Panc1 (cell line): Measurements from ENCODE around the gene PMAIP1. TPM values are rescaled to one million over a fixed set of nuclear protein-coding genes. Genes with fewer than 3 reads are reported as not detected.

Experiments
- ATAC-seq: fragments of 200-7000 bp; cut with Tn5 transposase; 2 replicates; pipeline ENCODE4 v1.9.1; 2020; ENCODE audit warnings: mild to moderate bottlenecking, moderate library complexity
- BruUV-seq: library from RNA; stranded (reverse); fragments of 400-500 nt; replicated peaks from 2 replicates; lab custom pipeline; 2021; lab: Mats Ljungman, UMichigan
- CTCF ChIA-PET: fragments of 300-600 bp; sonication (Branson Sonifier 250); formaldehyde crosslinking; loops from one replicate; lab custom pipeline; 2022; ENCODE audit warnings: antibody characterized with exemption; lab: Charles Lee
- POLR2A ChIA-PET: fragments of 300-600 bp; sonication (Branson Sonifier 250); formaldehyde crosslinking; loops from one replicate; lab custom pipeline; 2022; ENCODE audit warnings: antibody characterized with exemption; lab: Charles Lee
- DNase-seq: peaks from one replicate; pipeline ENCODE4 v3.0.0-alpha.2; 2010; ENCODE audit warnings: low read depth, low spot score
- H3K27ac ChIP-seq: 2 replicates; pipeline ENCODE4 v1.5.1; 2011; ENCODE audit warnings: mild to moderate bottlenecking, low read length, inconsistent platforms
- H3K27me3 ChIP-seq: fragments of 200-500 bp; sonication (Bioruptor generic); 2 replicates; pipeline ENCODE4 v1.6.0; 2014; ENCODE audit warnings: low read length, inconsistent platforms; ENCODE audit not compliant: control insufficient read depth, insufficient read depth
- H3K36me3 ChIP-seq: fragments of 200-500 bp; sonication (Bioruptor generic); 2 replicates; pipeline ENCODE4 v1.5.1; 2014; ENCODE audit warnings: inconsistent platforms, mild to moderate bottlenecking, low read length, moderate library complexity; ENCODE audit not compliant: control insufficient read depth, insufficient read depth
- H3K4me1 ChIP-seq: 2 replicates; pipeline ENCODE4 v1.5.1; 2011; ENCODE audit warnings: inconsistent platforms, mild to moderate bottlenecking, low read length, moderate library complexity; ENCODE audit not compliant: control insufficient read depth, insufficient read depth
- H3K4me3 ChIP-seq, 2 experiments: 2 replicates each; pipeline ENCODE4 v1.5.1; 2011 to 2012; ENCODE audit warnings: low read depth in 2 of 2, low read length in 2 of 2, mild to moderate bottlenecking in 2 of 2, inconsistent platforms in 1 of 2, moderate library complexity in 1 of 2
- H3K9me3 ChIP-seq: fragments of 200-500 bp; sonication (Bioruptor generic); 2 replicates; pipeline ENCODE4 v1.5.1; 2014; ENCODE audit warnings: low read depth, mild to moderate bottlenecking, inconsistent platforms, low read length, moderate library complexity; ENCODE audit not compliant: control insufficient read depth, insufficient read depth
- CTCF ChIP-seq: fragments of 450-650 bp; IDR thresholded peaks from 2 replicates; pipeline ENCODE4 v1.5.1; 2017; ENCODE audit warnings: mild to moderate bottlenecking
- POLR2AphosphoS5 ChIP-seq: IDR thresholded peaks from 2 replicates; pipeline ENCODE4 v1.6.1; 2012; ENCODE audit warnings: mild to moderate bottlenecking, low read depth, low read length, moderate library complexity
- REST ChIP-seq, 2 experiments: IDR thresholded peaks; 2 replicates each; pipeline ENCODE4 v1.6.1; 2011 to 2012; ENCODE audit warnings: low read depth in 2 of 2, control low read depth in 1 of 2, low read length in 1 of 2, mild to moderate bottlenecking in 1 of 2, moderate library complexity in 1 of 2; ENCODE audit not compliant: insufficient read depth in 1 of 2
- SIN3A ChIP-seq: IDR thresholded peaks from 2 replicates; pipeline ENCODE4 v1.6.1; 2012; ENCODE audit warnings: low read depth, mild to moderate bottlenecking, low read length, moderate library complexity, borderline replicate concordance; ENCODE audit not compliant: insufficient read depth
- TCF7L2 ChIP-seq: IDR thresholded peaks from 2 replicates; pipeline ENCODE4 v1.6.1; 2011; ENCODE audit warnings: mild to moderate bottlenecking, low read depth, low read length, inconsistent platforms
- in situ Hi-C: cut with HindIII; loops from 2 replicates; pipeline ENCODE4 v1.10.0; 2016; ENCODE audit warnings: low sequenced_read_pairs, low pct_unique_long_range_greater_than_20kb
- intact Hi-C: fragments of 100-400 bp; cut with micrococcal nuclease; formaldehyde crosslinking; loops from one replicate; pipeline ENCODE4 v1.10.0; 2022; ENCODE audit not compliant: unreplicated experiment
- total RNA-seq: library from RNA; stranded (reverse); gene quantifications from one replicate; pipeline ENCODE4 v1.2.1, GENCODE V29; 2021; ENCODE audit not compliant: unreplicated experiment

Gene PMAIP1
- total RNA-seq, 1 experiment from 2014 or later = 7.7 TPM

GRCh38 chr18:59892123-59892522 is 7.7 kb upstream of the PMAIP1 start:
- in situ Hi-C loops = no loop called here
- no peaks in the 10 kb centered on the region for H3K36me3 ChIP-seq
- CTCF ChIA-PET = no interaction called here
- intact Hi-C loops = no loop called here
- POLR2A ChIA-PET = no interaction called here
- ATAC-seq (no peak), DNase-seq (no peak)
- H3K27me3 ChIP-seq = no peaks in the 10 kb centered on the region
- H3K27ac ChIP-seq = no peak overlapping the region
- H3K9me3 ChIP-seq = no peaks in the 10 kb centered on the region
- BruUV-seq = no TSS peak
- H3K4me3 ChIP-seq = no peak overlapping the region
- no peaks in the 10 kb centered on the region for H3K4me1 ChIP-seq
- TF ChIP-seq TCF7L2 (no peak), CTCF (no peak), REST (IDR thresholded peaks at IDR 0.05; ENCODE audit: insufficient read depth in 1 of 2, low read depth in 2 of 2, low read length in 1 of 2) (no peak), SIN3A (no peak), POLR2AphosphoS5 (no peak)

- no peak for TF ChIP-seq POLR2AphosphoS5
- TF ChIP-seq CTCF = no peak
- no peak for TF ChIP-seq TCF7L2
- TF ChIP-seq REST (IDR thresholded peaks at IDR 0.05; ENCODE audit: insufficient read depth in 1 of 2, low read depth in 2 of 2, low read length in 1 of 2) = no peak
- TF ChIP-seq SIN3A = no peak
- POLR2A ChIA-PET = no interaction called here
- Histone ChIP-seq H3K4me3 (no peak overlapping the region), H3K4me1 (0 out of 2 replicates have a peak, but pooled peaks cover 3% of the 10 kb centered on the region), H3K27me3 (no peaks in the 10 kb centered on the region), H3K36me3 (no peaks in the 10 kb centered on the region), H3K9me3 (no peaks in the 10 kb centered on the region), H3K27ac (no peak overlapping the region)
- in situ Hi-C loops = no loop called here
- intact Hi-C loops = no loop called here
- DNase-seq (no peak), ATAC-seq (no peak)
- CTCF ChIA-PET = no interaction called here
- no TSS peak for BruUV-seq
Observed at GRCh38 chr18:59893971-59894370, 5.8 kb upstream of the PMAIP1 start.
